CD4-positive, alpha-beta T cell (primary cell): ENCODE measurements around the gene CHRNB4. TPM values are rescaled to one million over a fixed set of nuclear protein-coding genes. Genes with fewer than 3 reads are reported as not detected.

Experiments used
- ATAC-seq: fragments of 200-7000 bp; cut with Tn5 transposase; one replicate; pipeline ENCODE4 v1.10.0; 2022; ENCODE audit warnings: mild to moderate bottlenecking; ENCODE audit not compliant: poor library complexity
- CTCF ChIA-PET: fragments of 350-600 bp; sonication (Branson Sonifier 250); formaldehyde crosslinking; loops from one replicate; lab custom pipeline; 2021; ENCODE audit warnings: antibody characterized with exemption, inconsistent platforms; lab: Charles Lee
- POLR2A ChIA-PET: fragments of 350-600 bp; sonication (Branson Sonifier 250); formaldehyde crosslinking; loops from one replicate; lab custom pipeline; 2021; ENCODE audit warnings: antibody characterized with exemption, inconsistent platforms; lab: Charles Lee
- DNase-seq, 14 experiments: peaks; one replicate each; pipeline ENCODE4 v3.0.0-alpha.2; 2013 to 2020; ENCODE audit warnings: mixed read lengths in 2 of 14
- H3K27ac ChIP-seq, 2 donors: one replicate each; pipeline versions ENCODE4 v1.5.1 to v1.7.0; 2013; ENCODE audit warnings: low read length in 2 of 2, low read depth in 1 of 2, mild to moderate bottlenecking in 1 of 2
- H3K27me3 ChIP-seq, 2 experiments: 1 replicate in 1 of 2; 2 replicates in 1 of 2; pipeline versions ENCODE4 v1.6.1 to v1.7.0; 2013; ENCODE audit warnings: low read length in 2 of 2, control low read depth in 1 of 2, mild to moderate bottlenecking in 1 of 2, moderate library complexity in 1 of 2; ENCODE audit not compliant: insufficient read depth in 2 of 2, control insufficient read depth in 1 of 2
- H3K36me3 ChIP-seq: one replicate; pipeline ENCODE4 v1.6.1; 2013; ENCODE audit warnings: low read length, control low read depth; ENCODE audit not compliant: insufficient read depth
- H3K4me1 ChIP-seq: one replicate; pipeline ENCODE4 v1.6.1; 2013; ENCODE audit warnings: low read length, control low read depth; ENCODE audit not compliant: insufficient read depth
- H3K4me3 ChIP-seq: one replicate; pipeline ENCODE4 v1.5.1; 2013; ENCODE audit warnings: mild to moderate bottlenecking, low read length, moderate library complexity
- H3K9me3 ChIP-seq, 2 experiments: 1 replicate in 1 of 2; 2 replicates in 1 of 2; pipeline versions ENCODE4 v1.6.1 to v1.7.0; 2013; ENCODE audit warnings: low read length in 2 of 2, mild to moderate bottlenecking in 2 of 2, control low read depth in 1 of 2, moderate library complexity in 1 of 2; ENCODE audit not compliant: control insufficient read depth in 1 of 2, insufficient read depth in 1 of 2
- H3K27ac Mint-ChIP-seq: one replicate; pipeline ENCODE4 v1.8.0; 2020; ENCODE audit warnings: mixed read lengths
- H3K27me3 Mint-ChIP-seq: one replicate; pipeline ENCODE4 v1.8.0; 2021; ENCODE audit warnings: mixed read lengths
- H3K36me3 Mint-ChIP-seq: one replicate; pipeline ENCODE4 v1.8.0; 2021; ENCODE audit warnings: low read depth, mixed read lengths
- H3K4me1 Mint-ChIP-seq: one replicate; pipeline ENCODE4 v1.8.0; 2021; ENCODE audit warnings: low read depth, mixed read lengths
- H3K4me3 Mint-ChIP-seq: one replicate; pipeline ENCODE4 v1.8.0; 2020; ENCODE audit warnings: mild to moderate bottlenecking, mixed read lengths
- H3K9me3 Mint-ChIP-seq: one replicate; pipeline ENCODE4 v1.8.0; 2020; ENCODE audit warnings: mixed read lengths
- CTCF ChIP-seq: fragments of 200-600 bp; IDR thresholded peaks from one replicate; pipeline ENCODE4 v1.8.0; 2022; ENCODE audit warnings: antibody characterized with exemption, mild to moderate bottlenecking
- intact Hi-C, 2 experiments: fragments of 100-400 bp; cut with DNase I in 1 of 2; cut with micrococcal nuclease in 1 of 2; formaldehyde crosslinking; loops; one replicate each; pipeline versions ENCODE4 v1.15.1 to v1.9.0; 2023 to 2025; cut with DNase I, micrococcal nuclease
- total RNA-seq, 174 experiments: library from RNA in 2 of 174; stranded (reverse) in 2 of 174; gene quantifications; one replicate each; pipeline ENCODE4 v1.2.3 and lab custom pipeline; 2021 to 2026

CHRNB4 gene
- total RNA-seq, 2 experiments from 2014 or later = not detected

- H3K4me3 ChIP-seq = no peak overlapping the region
- Mint-ChIP-seq H3K4me3 (no peak overlapping the region), H3K36me3 (no peaks in the 10 kb centered on the region), H3K27ac (no peak overlapping the region), H3K9me3 (no peaks in the 10 kb centered on the region), H3K4me1 (peaks cover 5% of the 10 kb centered on the region), H3K27me3 (no peaks in the 10 kb centered on the region)
- no peak for TF ChIP-seq CTCF
- ChIA-PET POLR2A (no interaction called here), CTCF (no interaction called here)
- no peaks in the 10 kb centered on the region for H3K36me3 ChIP-seq
- H3K27ac ChIP-seq = no peak overlapping the region
- DNase-seq (peak in 1 of 14 experiments; percentile 5), ATAC-seq (no peak)
- H3K27me3 ChIP-seq = no peaks in the 10 kb centered on the region
- H3K4me1 ChIP-seq = no peaks in the 10 kb centered on the region
- intact Hi-C loops = no loop called here
- H3K9me3 ChIP-seq = no peaks in the 10 kb centered on the region
Measured at GRCh38 chr15:78680431-78681075, 39.5 kb upstream of the CHRNB4 start.

GRCh38 chr15:78679089-78679511 is 38.1 kb upstream of the CHRNB4 start:
- no peak for TF ChIP-seq CTCF
- no peak for DNase-seq
- H3K9me3 Mint-ChIP-seq = no peaks in the 10 kb centered on the region
- ChIA-PET CTCF (no interaction called here), POLR2A (no interaction called here)
- intact Hi-C loops = no loop called here
- Histone ChIP-seq H3K27ac (no peak overlapping the region), H3K4me1 (no peaks in the 10 kb centered on the region), H3K36me3 (no peaks in the 10 kb centered on the region), H3K4me3 (no peak overlapping the region), H3K27me3 (no peaks in the 10 kb centered on the region), H3K9me3 (no peaks in the 10 kb centered on the region)
- H3K36me3 Mint-ChIP-seq = no peaks in the 10 kb centered on the region
- no peaks in the 10 kb centered on the region for H3K4me1 Mint-ChIP-seq
- H3K4me3 Mint-ChIP-seq = no peak overlapping the region
- H3K27ac Mint-ChIP-seq = no peak overlapping the region
- H3K27me3 Mint-ChIP-seq = no peaks in the 10 kb centered on the region
- ATAC-seq = no peak

- no peak overlapping the region for H3K4me3 Mint-ChIP-seq
- H3K4me1 ChIP-seq = no peaks in the 10 kb centered on the region
- POLR2A ChIA-PET = no interaction called here
- H3K36me3 ChIP-seq = no peaks in the 10 kb centered on the region
- no peak overlapping the region for H3K27ac Mint-ChIP-seq
- ATAC-seq (no peak), DNase-seq (no peak)
- no peaks in the 10 kb centered on the region for H3K4me1 Mint-ChIP-seq
- no peaks in the 10 kb centered on the region for H3K36me3 Mint-ChIP-seq
- intact Hi-C loops = no loop called here
- no peak for TF ChIP-seq CTCF
- no peaks in the 10 kb centered on the region for H3K27me3 ChIP-seq
- H3K9me3 ChIP-seq = peaks cover 0 to 6% of the 10 kb centered on the region in 2 experiments
- no peak overlapping the region for H3K27ac ChIP-seq
- CTCF ChIA-PET = no interaction called here
- H3K27me3 Mint-ChIP-seq = no peaks in the 10 kb centered on the region
- H3K4me3 ChIP-seq = no peak overlapping the region
- no peaks in the 10 kb centered on the region for H3K9me3 Mint-ChIP-seq
Measured at GRCh38 chr15:78676424-78677110, 35.6 kb upstream of the CHRNB4 start.
